NK-92 treated with Interleukin-12 subunit alpha and Interleukin-12 subunit beta, amount 100 ng/mL, for 24 hours (cell line): ENCODE results near the gene NTN1.
"Not testable (repeated sequence)": the region's sequence is repeated elsewhere in the genome, so short reads cannot be mapped to it uniquely, and the experiment has no call there.

ENCODE experiments used
- DNase-seq: peaks from one replicate; lab custom pipeline; 2025; lab: John Stamatoyannopoulos, UW

NTN1 gene

GRCh38 chr17:9087921-9088320, 66.6 kb downstream of the NTN1 start:
- DNase-seq = no peak

- DNase-seq = no peak
Measured at GRCh38 chr17:9090641-9091096, 69.4 kb downstream of the NTN1 start.

GRCh38 chr17:9094193-9094592, 72.9 kb downstream of the NTN1 start:
- no peak for DNase-seq

GRCh38 chr17:9095390-9095789, 74.1 kb downstream of the NTN1 start:
- DNase-seq = no peak

GRCh38 chr17:9098242-9098825, 77.0 kb downstream of the NTN1 start:
- no peak for DNase-seq

GRCh38 chr17:9101356-9101755, 80.0 kb downstream of the NTN1 start:
- no peak for DNase-seq

- not testable (repeated sequence) for DNase-seq
Measured at GRCh38 chr17:9103193-9103592, 81.9 kb downstream of the NTN1 start.

GRCh38 chr17:9104370-9105041, 83.2 kb downstream of the NTN1 start:
- no peak for DNase-seq

GRCh38 chr17:9105068-9105868, 84.0 kb downstream of the NTN1 start:
- no peak for DNase-seq

- not testable (repeated sequence) for DNase-seq
Measured at GRCh38 chr17:9106278-9106677, 85.0 kb downstream of the NTN1 start.

- DNase-seq = no peak
Measured at GRCh38 chr17:9107527-9107926, 86.2 kb downstream of the NTN1 start.

- no peak for DNase-seq
Measured at GRCh38 chr17:9108146-9108545, 86.8 kb downstream of the NTN1 start.

GRCh38 chr17:9109933-9110332, 88.6 kb downstream of the NTN1 start:
- no peak for DNase-seq

GRCh38 chr17:9110501-9110900, 89.2 kb downstream of the NTN1 start:
- DNase-seq = no peak

GRCh38 chr17:9115214-9116191, 94.2 kb downstream of the NTN1 start:
- no peak for DNase-seq

- no peak for DNase-seq
Measured at GRCh38 chr17:9116311-9116835, 95.1 kb downstream of the NTN1 start.

- no peak for DNase-seq
Measured at GRCh38 chr17:9116861-9117568, 95.7 kb downstream of the NTN1 start.

- DNase-seq = no peak
Measured at GRCh38 chr17:9120471-9120870, 99.2 kb downstream of the NTN1 start.

GRCh38 chr17:9121186-9121820, 100.0 kb downstream of the NTN1 start:
- no peak for DNase-seq
